Gastroesophageal sphincter (tissue), 4 donors: Measurements from ENCODE around the gene ZNF77. TPM values are rescaled to one million over a fixed set of nuclear protein-coding genes. Genes with fewer than 3 reads are reported as not detected.
A peak's percentile ranks its signal among the peaks of the same experiment; 100 is the strongest.

ENCODE experiments used
- ATAC-seq: fragments of 150-250 bp; one replicate; pipeline ENCODE4 v1.9.1; 2016; ENCODE audit warnings: mild to moderate bottlenecking, moderate library complexity
- H3K27ac ChIP-seq, 4 donors: fragments of 200-600 bp; sonication (generic) in 3 of 4; 1 replicate in 3 of 4; 2 replicates in 1 of 4; pipeline ENCODE4 v1.5.1; 2016 to 2019
- H3K27me3 ChIP-seq: fragments of 200-600 bp; sonication (generic); one replicate; pipeline ENCODE4 v1.5.1; 2019
- H3K36me3 ChIP-seq, 2 donors: fragments of 200-600 bp; sonication (generic); one replicate each; pipeline ENCODE4 v1.5.1; 2019; ENCODE audit warnings: control low read depth in 1 of 2
- H3K4me1 ChIP-seq, 3 donors: fragments of 200-600 bp; sonication (generic); 1 replicate in 2 of 3; 2 replicates in 1 of 3; pipeline ENCODE4 v1.5.1; 2016 to 2019; ENCODE audit warnings: control low read depth in 2 of 3
- H3K4me3 ChIP-seq, 2 donors: fragments of 200-600 bp; sonication (generic); one replicate each; pipeline ENCODE4 v1.5.1; 2019; ENCODE audit warnings: mild to moderate bottlenecking in 1 of 2, moderate library complexity in 1 of 2
- H3K9me3 ChIP-seq, 3 donors: fragments of 200-600 bp; sonication (generic); one replicate each; pipeline ENCODE4 v1.5.1; 2017 to 2019; ENCODE audit warnings: control low read depth in 2 of 3
- EP300 ChIP-seq: sonication (generic); formaldehyde crosslinking; IDR thresholded peaks from one replicate; pipeline ENCODE4 v1.6.1; 2017; ENCODE audit warnings: antibody characterized with exemption, mild to moderate bottlenecking
- POLR2A ChIP-seq, 2 donors: fragments of 450-650 bp; IDR thresholded peaks; one replicate each; pipeline ENCODE4 v1.6.1; 2017; ENCODE audit warnings: antibody characterized with exemption in 2 of 2, mild to moderate bottlenecking in 2 of 2, moderate library complexity in 1 of 2
- POLR2AphosphoS5 ChIP-seq: sonication (generic); formaldehyde crosslinking; IDR thresholded peaks from one replicate; pipeline ENCODE4 v1.6.1; 2017; ENCODE audit warnings: antibody characterized with exemption
- WGBS, 2 donors: methylation state at CpG; one replicate each; pipeline ENCODE4 v1.1.5; 2018; ENCODE audit warnings: low coverage in 1 of 2; 5-methylcytosine and 5-hydroxymethylcytosine counted together
- total RNA-seq, 4 donors: library from RNA; depleted of rRNA; stranded (reverse); fragments of >200 nt; gene quantifications; one replicate each; pipeline ENCODE4 v1.1.0, GENCODE V29; 2016
- TF ChIP-seq, protein P1 (sequence below), 4 experiments: fragments of 200-600 bp in 2 of 4; fragments of 450-650 bp in 2 of 4; sonication (generic) in 1 of 4; IDR thresholded peaks; one replicate each; pipeline ENCODE4 v1.5.1; 2017 to 2019; ENCODE audit warnings: antibody characterized with exemption in 4 of 4, mild to moderate bottlenecking in 2 of 4, moderate library complexity in 2 of 4

ZNF77 gene
- total RNA-seq, 4 donors from 2014 or later, result 2.2 to 6.8 (median 3.4) TPM

DNA sequence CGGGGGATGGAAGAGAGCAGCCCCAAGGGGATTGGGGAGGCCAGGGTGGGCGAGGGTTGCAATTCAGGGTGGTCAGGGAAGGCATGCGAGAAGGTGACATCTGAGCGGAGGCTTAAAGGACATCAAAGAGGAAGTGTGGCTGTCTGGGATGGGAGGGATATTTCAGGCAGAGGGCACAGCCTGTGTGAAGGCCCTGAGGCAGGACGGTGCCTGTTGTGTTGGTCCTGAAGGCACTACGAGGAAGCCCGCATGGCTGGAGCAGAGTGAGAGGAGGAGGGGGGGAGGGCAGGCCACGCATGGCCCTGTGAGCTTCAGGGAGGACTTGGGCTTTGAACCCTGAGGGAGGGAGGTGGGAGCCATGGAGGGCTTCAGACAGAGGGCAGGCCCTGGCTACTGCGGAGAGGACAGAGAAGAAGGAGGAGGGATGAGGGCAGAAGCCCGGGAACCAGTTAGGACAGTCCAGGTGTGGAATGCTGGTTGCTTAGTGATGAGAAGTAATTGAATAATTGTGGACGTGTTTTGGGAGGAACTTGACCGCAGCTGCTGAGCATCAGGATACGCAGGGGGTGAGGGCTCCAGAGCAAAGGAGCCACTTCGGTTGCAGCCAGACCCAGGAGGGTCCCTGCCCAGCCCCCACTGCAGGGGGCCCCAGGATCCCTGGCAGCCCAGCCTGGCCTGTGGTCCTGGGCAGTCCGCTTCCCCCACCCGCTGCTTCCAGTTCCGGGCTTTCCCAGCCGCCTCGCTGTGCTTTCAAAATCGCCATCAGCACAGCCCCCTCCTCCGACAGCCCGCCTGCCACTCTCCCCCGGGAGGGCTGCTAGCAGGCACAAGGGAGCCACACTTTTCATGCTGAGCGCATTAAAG, 38.8 kb upstream of the ZNF77 start:
- Histone ChIP-seq H3K36me3 (no peaks in the 10 kb centered on the region), H3K9me3 (no peaks in the 10 kb centered on the region), H3K4me1 (peaks cover 0 to 31% (median 14%) of the 10 kb centered on the region in 3 donors), H3K27me3 (no peaks in the 10 kb centered on the region), H3K4me3 (peak overlapping the region; percentile 12 to 46), H3K27ac (peak overlapping the region; percentile 72 to 97 (median 88))
- 0 to 3% methylated on average over 1 to 13 of the region's 24 CpGs for WGBS, 2 donors
- peak; percentile 88 for TF ChIP-seq POLR2AphosphoS5
- no peak for TF ChIP-seq POLR2A (IDR thresholded peaks at IDR 0.05)
- no peak for TF ChIP-seq EP300
- TF ChIP-seq, protein P1, sequence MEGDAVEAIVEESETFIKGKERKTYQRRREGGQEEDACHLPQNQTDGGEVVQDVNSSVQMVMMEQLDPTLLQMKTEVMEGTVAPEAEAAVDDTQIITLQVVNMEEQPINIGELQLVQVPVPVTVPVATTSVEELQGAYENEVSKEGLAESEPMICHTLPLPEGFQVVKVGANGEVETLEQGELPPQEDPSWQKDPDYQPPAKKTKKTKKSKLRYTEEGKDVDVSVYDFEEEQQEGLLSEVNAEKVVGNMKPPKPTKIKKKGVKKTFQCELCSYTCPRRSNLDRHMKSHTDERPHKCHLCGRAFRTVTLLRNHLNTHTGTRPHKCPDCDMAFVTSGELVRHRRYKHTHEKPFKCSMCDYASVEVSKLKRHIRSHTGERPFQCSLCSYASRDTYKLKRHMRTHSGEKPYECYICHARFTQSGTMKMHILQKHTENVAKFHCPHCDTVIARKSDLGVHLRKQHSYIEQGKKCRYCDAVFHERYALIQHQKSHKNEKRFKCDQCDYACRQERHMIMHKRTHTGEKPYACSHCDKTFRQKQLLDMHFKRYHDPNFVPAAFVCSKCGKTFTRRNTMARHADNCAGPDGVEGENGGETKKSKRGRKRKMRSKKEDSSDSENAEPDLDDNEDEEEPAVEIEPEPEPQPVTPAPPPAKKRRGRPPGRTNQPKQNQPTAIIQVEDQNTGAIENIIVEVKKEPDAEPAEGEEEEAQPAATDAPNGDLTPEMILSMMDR (IDR thresholded peaks at IDR 0.05), result peak in 1 of 4 experiments; percentile 2
- peak; percentile 65 for ATAC-seq

DNA sequence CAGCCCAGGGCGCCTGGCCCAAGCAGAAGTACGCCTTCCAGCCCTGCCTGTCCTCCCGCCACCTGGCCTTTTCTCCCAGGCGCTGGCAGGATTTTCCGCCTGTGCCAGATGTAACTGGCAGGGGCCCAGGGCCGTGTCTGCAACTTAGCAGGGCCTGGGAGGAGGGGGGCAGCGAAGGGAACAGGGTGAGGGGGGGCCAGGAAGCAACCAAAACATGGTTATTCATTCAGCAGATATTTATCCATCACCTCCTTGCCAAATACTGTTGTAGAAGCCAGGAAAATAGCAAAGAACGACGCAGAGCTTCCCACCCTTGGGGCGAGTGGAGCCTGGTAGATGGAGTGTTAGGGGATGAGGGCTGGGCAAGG, 38.2 kb upstream of the ZNF77 start:
- H3K4me1 ChIP-seq, result peaks cover 0 to 38% (median 14%) of the 10 kb centered on the region in 3 donors
- H3K27me3 ChIP-seq, result no peaks in the 10 kb centered on the region
- H3K27ac ChIP-seq, result peak overlapping the region; percentile 72 to 97 (median 88)
- peak overlapping the region in 1 of 2 donors; percentile 46 for H3K4me3 ChIP-seq
- peak; percentile 92 for ATAC-seq
- no peaks in the 10 kb centered on the region for H3K9me3 ChIP-seq
- no peaks in the 10 kb centered on the region for H3K36me3 ChIP-seq
- WGBS, 2 donors, result 0% methylated on average over 3 to 5 of the region's 10 CpGs
- TF ChIP-seq EP300 (no peak), POLR2A (IDR thresholded peaks at IDR 0.05) (no peak), POLR2AphosphoS5 (peak; percentile 91)
- TF ChIP-seq, protein P1 (IDR thresholded peaks at IDR 0.05), result peak in 1 of 4 experiments; percentile 3

DNA sequence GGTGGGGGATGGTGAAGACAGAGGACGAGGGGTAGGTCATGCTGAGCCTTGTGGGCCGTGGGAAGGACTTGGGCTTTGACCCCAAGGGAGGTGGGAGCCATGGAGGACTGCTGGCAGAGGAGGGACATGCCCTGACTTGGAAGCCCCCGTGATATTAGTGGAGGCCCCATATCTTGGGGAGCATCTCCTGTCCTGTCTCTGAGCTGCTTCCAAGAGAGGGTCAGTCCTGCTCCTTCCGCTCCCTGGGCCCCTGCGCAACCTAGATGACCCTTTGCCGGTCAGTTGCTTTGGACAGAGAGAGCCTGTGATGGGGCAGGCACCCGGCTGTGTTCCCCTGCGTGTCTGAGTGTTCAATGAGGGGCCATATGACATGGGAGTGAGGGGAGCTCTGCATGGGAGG, 37.8 kb upstream of the ZNF77 start:
- no peaks in the 10 kb centered on the region for H3K36me3 ChIP-seq
- WGBS, 2 donors, result 33 to 51% methylated on average over 3 of the region's 8 CpGs
- H3K27me3 ChIP-seq, result no peaks in the 10 kb centered on the region
- no peaks in the 10 kb centered on the region for H3K9me3 ChIP-seq
- H3K27ac ChIP-seq, result peak overlapping the region; percentile 0 to 97 (median 88)
- peaks cover 0 to 42% (median 18%) of the 10 kb centered on the region in 3 donors for H3K4me1 ChIP-seq
- ATAC-seq, result no peak
- H3K4me3 ChIP-seq, result peak overlapping the region in 1 of 2 donors; percentile 46
- no peak for TF ChIP-seq EP300
- TF ChIP-seq, protein P1 (IDR thresholded peaks at IDR 0.05), result no peak
- TF ChIP-seq POLR2AphosphoS5, result no peak
- TF ChIP-seq POLR2A (IDR thresholded peaks at IDR 0.05), result no peak

DNA sequence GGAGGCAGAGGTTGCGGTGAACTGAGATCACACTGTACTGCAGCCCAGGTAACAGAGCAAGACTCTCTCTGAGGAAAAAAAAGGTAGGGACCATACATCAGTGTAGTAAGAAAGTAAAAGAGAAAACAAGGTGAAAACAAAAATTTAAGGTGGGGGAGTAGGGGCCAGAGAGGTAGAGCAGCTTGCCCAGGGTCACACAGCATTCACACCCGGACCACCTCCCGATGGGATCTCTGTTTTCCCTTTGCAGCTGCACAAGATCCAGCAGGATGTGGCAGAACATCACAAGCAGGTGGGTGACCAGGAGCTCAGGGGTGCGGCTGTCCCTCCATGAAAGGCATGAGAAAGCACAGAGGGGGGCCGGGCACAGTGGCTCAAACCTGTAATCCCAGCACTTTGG, 37.1 kb upstream of the ZNF77 start:
- no peaks in the 10 kb centered on the region for H3K9me3 ChIP-seq
- H3K27ac ChIP-seq, result peak overlapping the region in 1 of 4 donors; percentile 88
- H3K36me3 ChIP-seq, result no peaks in the 10 kb centered on the region
- H3K4me3 ChIP-seq, result no peak overlapping the region
- no peak for TF ChIP-seq POLR2A (IDR thresholded peaks at IDR 0.05)
- TF ChIP-seq, protein P1 (IDR thresholded peaks at IDR 0.05), result no peak
- no peak for TF ChIP-seq EP300
- no peak for TF ChIP-seq POLR2AphosphoS5
- 60 to 90% methylated on average over 1 to 4 of the region's 5 CpGs for WGBS, 2 donors
- H3K4me1 ChIP-seq, result peaks cover 0 to 48% (median 21%) of the 10 kb centered on the region in 3 donors
- no peaks in the 10 kb centered on the region for H3K27me3 ChIP-seq
- no peak for ATAC-seq

DNA sequence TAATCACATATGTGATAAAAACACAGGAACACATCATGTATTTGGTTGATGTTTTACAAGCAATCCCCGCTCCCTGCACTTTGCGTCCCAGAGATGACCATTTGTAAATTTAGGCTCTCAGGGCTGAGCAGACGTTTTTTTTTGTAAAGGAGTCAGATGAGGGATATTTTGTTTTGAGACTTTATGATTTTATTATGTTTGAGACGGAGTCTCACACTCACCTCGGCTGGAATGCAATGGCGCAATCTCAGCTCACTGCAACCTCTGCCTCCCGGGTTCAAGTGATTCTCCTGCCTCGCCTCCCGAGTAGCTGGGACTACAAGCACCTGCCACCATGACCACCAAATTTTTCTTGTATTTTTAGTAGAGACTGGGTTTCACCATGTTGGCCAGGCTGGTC, 34.0 kb upstream of the ZNF77 start:
- TF ChIP-seq POLR2AphosphoS5, result no peak
- no peak for TF ChIP-seq EP300
- no peak for TF ChIP-seq POLR2A (IDR thresholded peaks at IDR 0.05)
- TF ChIP-seq, protein P1 (IDR thresholded peaks at IDR 0.05), result no peak
- no peak for ATAC-seq
- peaks cover 4 to 72% (median 43%) of the 10 kb centered on the region in 3 donors for H3K4me1 ChIP-seq
- no peak overlapping the region for H3K4me3 ChIP-seq
- H3K9me3 ChIP-seq, result no peaks in the 10 kb centered on the region
- no peaks in the 10 kb centered on the region for H3K36me3 ChIP-seq
- H3K27ac ChIP-seq, result peak overlapping the region in 2 of 4 donors; percentile 57 to 76
- WGBS, 2 donors, result 66 to 75% methylated on average over 3 to 9 of the region's 9 CpGs
- no peaks in the 10 kb centered on the region for H3K27me3 ChIP-seq
